HepG2 (cell line): ENCODE data around the gene RBM12. TPM values are rescaled to one million over a fixed set of nuclear protein-coding genes. Genes with fewer than 3 reads are reported as not detected.

Experiments used
- BRD4 ChIP-seq: sonication (generic); formaldehyde crosslinking; IDR thresholded peaks from 2 replicates; pipeline ENCODE4 v1.4.0; 2020; ENCODE audit warnings: missing genetic modification reagents
- CENPBD1 ChIP-seq: sonication (generic); formaldehyde crosslinking; IDR thresholded peaks from 2 replicates; pipeline ENCODE4 v1.8.0; 2022; ENCODE audit warnings: missing genetic modification reagents, low read depth, mild to moderate bottlenecking, borderline replicate concordance
- CREM ChIP-seq, 2 experiments: sonication (generic) in 1 of 2; formaldehyde crosslinking in 1 of 2; IDR thresholded peaks; 2 replicates each; pipeline versions ENCODE4 v1.4.0 to v1.6.1; 2016 to 2020; ENCODE audit warnings: antibody characterized with exemption in 1 of 2, mild to moderate bottlenecking in 1 of 2, missing genetic modification reagents in 1 of 2
- ETV5 ChIP-seq: IDR thresholded peaks from 2 replicates; pipeline ENCODE4 v1.6.1; 2018; ENCODE audit warnings: missing biosample characterization, missing genetic modification reagents, inconsistent platforms, borderline replicate concordance
- HNRNPH1 ChIP-seq: fragments of 200-400 bp; formaldehyde crosslinking; optimal IDR thresholded peaks from 2 replicates; pipeline ENCODE3; 2017; ENCODE audit warnings: mild to moderate bottlenecking, low read depth, low read length
- KDM6A ChIP-seq: IDR thresholded peaks from 2 replicates; pipeline ENCODE4 v1.6.1; 2016; ENCODE audit warnings: low read depth
- MYPOP ChIP-seq: sonication (generic); formaldehyde crosslinking; IDR thresholded peaks from 2 replicates; pipeline ENCODE4 v1.8.1; 2023; ENCODE audit warnings: mild to moderate bottlenecking, moderate library complexity, missing genetic modification reagents
- RAD51 ChIP-seq: fragments of 450-650 bp; IDR thresholded peaks from 2 replicates; pipeline ENCODE4 v1.6.1; 2016; ENCODE audit warnings: borderline replicate concordance
- SAP130 ChIP-seq: IDR thresholded peaks from 2 replicates; pipeline ENCODE4 v1.6.1; 2016; ENCODE audit warnings: low read depth
- SP4 ChIP-seq: sonication (generic); formaldehyde crosslinking; IDR thresholded peaks from 2 replicates; pipeline ENCODE4 v1.8.1; 2023; ENCODE audit warnings: mild to moderate bottlenecking, missing genetic modification reagents
- ZBTB21 ChIP-seq: sonication (generic); formaldehyde crosslinking; IDR thresholded peaks from 2 replicates; pipeline ENCODE4 v1.4.0; 2020; ENCODE audit warnings: missing genetic modification reagents
- ZBTB42 ChIP-seq: sonication (generic); formaldehyde crosslinking; IDR thresholded peaks from 2 replicates; pipeline ENCODE4 v1.5.0; 2020; ENCODE audit warnings: mild to moderate bottlenecking, missing genetic modification reagents
- ZFAT ChIP-seq: sonication (generic); formaldehyde crosslinking; conservative IDR thresholded peaks from 2 replicates; pipeline ENCODE4 v1.8.1; 2023; ENCODE audit warnings: missing genetic modification reagents, inconsistent platforms
- ZFP36 ChIP-seq: fragments of 150-350 bp; IDR thresholded peaks from 2 replicates; pipeline ENCODE4 v1.6.1; 2018; ENCODE audit warnings: borderline replicate concordance, low read length, low read depth; ENCODE audit not compliant: partially characterized antibody
- ZMYM2 ChIP-seq: sonication (generic); formaldehyde crosslinking; IDR thresholded peaks from 2 replicates; pipeline ENCODE4 v1.8.0; 2022; ENCODE audit warnings: mild to moderate bottlenecking, missing genetic modification reagents
- ZNF281 ChIP-seq: sonication (generic); formaldehyde crosslinking; IDR thresholded peaks from 2 replicates; pipeline ENCODE4 v1.4.0; 2020; ENCODE audit warnings: missing genetic modification reagents, borderline replicate concordance
- ZNF615 ChIP-seq: sonication (generic); formaldehyde crosslinking; IDR thresholded peaks from 2 replicates; pipeline ENCODE4 v1.5.0; 2020; ENCODE audit warnings: mild to moderate bottlenecking, missing genetic modification reagents, borderline replicate concordance
- ZNF639 ChIP-seq: conservative IDR thresholded peaks from 2 replicates; pipeline ENCODE4 v1.6.1; 2018; ENCODE audit warnings: missing genetic modification reagents
- ZNF672 ChIP-seq: sonication (generic); formaldehyde crosslinking; IDR thresholded peaks from 2 replicates; pipeline ENCODE4 v1.8.1; 2022; ENCODE audit warnings: missing genetic modification reagents
- ZNF720 ChIP-seq: sonication (generic); formaldehyde crosslinking; IDR thresholded peaks from 2 replicates; pipeline ENCODE4 v1.4.0; 2020; ENCODE audit warnings: missing genetic modification reagents
- ZNF761 ChIP-seq: sonication (generic); formaldehyde crosslinking; conservative IDR thresholded peaks from 2 replicates; pipeline ENCODE4 v1.4.0; 2020; ENCODE audit warnings: mild to moderate bottlenecking, missing genetic modification reagents
- ZNF773 ChIP-seq: sonication (generic); formaldehyde crosslinking; IDR thresholded peaks from 2 replicates; pipeline ENCODE4 v1.4.0; 2020; ENCODE audit warnings: missing genetic modification reagents, borderline replicate concordance
- polyA plus RNA-seq, 8 experiments: library from polyadenylated mRNA; depleted of rRNA in 3 of 8; stranded (reverse) in 7 of 8; unstranded in 1 of 8; fragments of >200 nt; fragmentation: Illumina TruSeq in 4 of 8; extraction: Trizol in 4 of 8; gene quantifications; 2 replicates each; pipeline versions ENCODE4 v1.2.1 to v1.2.3, GENCODE V29; 2011 to 2016; ENCODE audit warnings: low read depth in 4 of 8, missing spikeins in 1 of 8, mixed read lengths in 1 of 8; ENCODE audit not compliant: insufficient read depth in 1 of 8
- total RNA-seq, 5 experiments: library from RNA; depleted of rRNA; stranded (reverse); fragments of >200 nt; fragmentation: Illumina TruSeq; extraction: Trizol; gene quantifications; 2 replicates each; pipeline ENCODE4 v1.2.3, GENCODE V29; 2016; ENCODE audit warnings: low read depth in 1 of 5

RBM12 gene
- total and polyA plus RNA-seq, 2 of the 13 experiments (the other 11 are each of a cell fraction or from before 2014, with no cell fraction given) = 97.9 to 104 TPM

- TF ChIP-seq ZMYM2 (CRISPR knock-in tag) (peak; percentile 66; the same call in 1 of the 2 replicates), SAP130 (CRISPR knock-in tag) (peak; percentile 100), RAD51 (no peak), ZNF672 (CRISPR knock-in tag) (no peak), ZNF281 (CRISPR knock-in tag) (peak; percentile 34; the same call in 1 of the 2 replicates), ZNF773 (CRISPR knock-in tag) (peak; percentile 6; the same call in 1 of the 2 replicates), ZBTB21 (CRISPR knock-in tag) (no peak), ZBTB42 (peak; percentile 57; the same call in 1 of the 2 replicates), ZFAT (CRISPR knock-in tag) (peak; percentile 81; the same call in 1 of the 2 replicates), BRD4 (CRISPR knock-in tag) (peak; percentile 85), MYPOP (peak; percentile 97), ZNF720 (CRISPR knock-in tag) (no peak; the same call in 1 of the 2 replicates), HNRNPH1 (no peak), ZNF761 (peak; percentile 95), ZFP36 (no peak), ETV5 (CRISPR knock-in tag) (peak; percentile 79), SP4 (CRISPR knock-in tag) (peak; percentile 31; the same call in 1 of the 2 replicates), CREM (IDR thresholded peaks at IDR 0.05) (peak; percentile 90), CREM (CRISPR knock-in tag; IDR thresholded peaks at IDR 0.05) (peak; percentile 84), ZNF615 (CRISPR knock-in tag) (peak; percentile 98; the same call in 1 of the 2 replicates), KDM6A (CRISPR knock-in tag) (peak; percentile 28; the same call in 1 of the 2 replicates), ZNF639 (CRISPR knock-in tag) (peak; percentile 98), CENPBD1 (CRISPR knock-in tag) (peak; percentile 97; the same call in 1 of the 2 replicates)
These were observed 34.6 kb upstream of the RBM12 start, which contains the start of the genes NFS1 and ROMO1 (continued) for GRCh38 chr20:35699127-35699956.
